Activated CD8-positive, alpha-beta memory T cell treated with anti-CD3 and anti-CD28 coated beads for 48 hours (primary cell): ENCODE measurements around the gene DYNLT4.
A peak's percentile ranks its signal among the peaks of the same experiment; 100 is the strongest.
"Not testable (repeated sequence)": the region's sequence is repeated elsewhere in the genome, so short reads cannot be mapped to it uniquely, and the experiment has no call there.

Experiments used
- DNase-seq, 3 experiments: peaks; one replicate each; pipeline ENCODE4 v3.0.0-alpha.2; 2020; ENCODE audit warnings: low read depth in 2 of 3, low spot score in 2 of 3

DYNLT4 gene

GRCh38 chr1:44810101-44810761, 3.1 kb upstream of the DYNLT4 start:
- DNase-seq, result no peak

- peak in 1 of 3 experiments; percentile 72 for DNase-seq
These were observed 2.1 kb upstream of the DYNLT4 start for GRCh38 chr1:44808938-44809917.

- peak in 2 of 3 experiments; percentile 50 to 72 for DNase-seq
These were observed 1.1 kb upstream of the DYNLT4 start, which contains the start of gene BTBD19 for GRCh38 chr1:44808063-44808937. Gene BTBD19 (plus strand): TSS chr1:44808523. CDS start chr1:44808821, 298 bp downstream.

GRCh38 chr1:44807364-44808062, 362 bp upstream of the DYNLT4 start:
- DNase-seq, result peak in 2 of 3 experiments; percentile 75 to 80

GRCh38 chr1:44806025-44806703, 987 bp downstream of the DYNLT4 start:
- DNase-seq, result no peak

- DNase-seq, result no peak
These were observed 1.7 kb downstream of the DYNLT4 start for GRCh38 chr1:44805311-44806024.

GRCh38 chr1:44803312-44804095, 3.6 kb downstream of the DYNLT4 start:
- DNase-seq, result no peak

GRCh38 chr1:44803062-44803311, 4.2 kb downstream of the DYNLT4 start:
- DNase-seq, result no peak

GRCh38 chr1:44802306-44803061, 4.7 kb downstream of the DYNLT4 start:
- DNase-seq, result no peak

- no peak for DNase-seq
These were observed 5.5 kb downstream of the DYNLT4 start for GRCh38 chr1:44801491-44802305.

- peak; percentile 94 to 96 (median 94) for DNase-seq
These were observed 7.2 kb downstream of the DYNLT4 start, which contains the start of gene PLK3 for GRCh38 chr1:44799770-44800584. Gene PLK3 (plus strand): TSS chr1:44800377. CDS start chr1:44800464, 87 bp downstream.

- no peak for DNase-seq
These were observed 8.4 kb downstream of the DYNLT4 start for GRCh38 chr1:44798481-44799365.

GRCh38 chr1:44797886-44798285, 9.3 kb downstream of the DYNLT4 start:
- not testable (repeated sequence) for DNase-seq

GRCh38 chr1:44792736-44793502, 14.2 kb downstream of the DYNLT4 start:
- DNase-seq, result no peak
